Heart right ventricle (tissue), 16 donors: Measurements from ENCODE around the gene DCAF7. TPM values are rescaled to one million over a fixed set of nuclear protein-coding genes. Genes with fewer than 3 reads are reported as not detected.

Source experiments
- ATAC-seq, 8 donors: fragments of 200-7000 bp; cut with Tn5 transposase; one replicate each; pipeline ENCODE4 v1.9.1; 2020; ENCODE audit warnings: mild to moderate bottlenecking in 8 of 8, moderate library complexity in 8 of 8, moderate number of reproducible peaks in 1 of 8
- DNase-seq, 2 donors: peaks; one replicate each; pipeline ENCODE4 v3.0.0-alpha.2; 2020
- H3K27ac ChIP-seq, 10 donors: fragments of 200-600 bp; sonication (generic) in 2 of 10; one replicate each; pipeline versions ENCODE4 v1.5.0 to v1.8.0; 2020 to 2022; ENCODE audit warnings: mild to moderate bottlenecking in 3 of 10
- H3K27me3 ChIP-seq, 7 donors: fragments of 200-600 bp; one replicate each; pipeline ENCODE4 v1.8.0; 2021 to 2022; ENCODE audit warnings: mild to moderate bottlenecking in 2 of 7
- H3K36me3 ChIP-seq, 9 donors: fragments of 200-600 bp; sonication (generic) in 1 of 9; one replicate each; pipeline versions ENCODE4 v1.5.0 to v1.8.0; 2020 to 2022; ENCODE audit warnings: mild to moderate bottlenecking in 2 of 9
- H3K4me1 ChIP-seq, 9 donors: fragments of 200-600 bp; sonication (generic) in 1 of 9; one replicate each; pipeline versions ENCODE4 v1.5.0 to v1.8.0; 2020 to 2022; ENCODE audit warnings: mild to moderate bottlenecking in 4 of 9
- H3K4me3 ChIP-seq, 10 donors: fragments of 200-600 bp; sonication (generic) in 2 of 10; one replicate each; pipeline versions ENCODE4 v1.5.0 to v1.8.0; 2020 to 2022; ENCODE audit warnings: mild to moderate bottlenecking in 7 of 10, moderate library complexity in 2 of 10
- H3K9me3 ChIP-seq, 11 donors: fragments of 200-600 bp in 10 of 11; sonication (generic) in 2 of 11; one replicate each; pipeline versions ENCODE4 v1.5.0 to v1.8.0; 2013 to 2022; ENCODE audit warnings: mild to moderate bottlenecking in 2 of 11, control low read depth in 1 of 11, moderate library complexity in 1 of 11
- WGBS, 2 donors: extraction: QIAGEN DNeasy Blood & Tissue Kit; methylation state at CpG; one replicate each; pipeline ENCODE4 v1.1.7; 2013; ENCODE audit warnings: inconsistent platforms in 1 of 2; 5-methylcytosine and 5-hydroxymethylcytosine counted together
- intact Hi-C, 10 donors: fragments of 100-400 bp; cut with DNase I; formaldehyde crosslinking; loops; one replicate each; pipeline versions ENCODE4 v1.11.1 to v1.14.2; 2022
- polyA plus RNA-seq, 2 donors: library from polyadenylated mRNA; stranded (reverse); fragments of 200-250 nt; gene quantifications; one replicate each; pipeline ENCODE4 v1.2.3, GENCODE V29; 2013
- total RNA-seq, 10 donors: library from RNA; stranded (reverse); fragmentation: NEBNext Ultra II Directional in 3 of 10; extraction: Animal tissue kit (Norgen Biotek cat#: 25700) in 3 of 10; gene quantifications; one replicate each; pipeline versions ENCODE4 v1.2.1 to v1.2.4, GENCODE V29; 2021 to 2023
- TF ChIP-seq, protein P1 (sequence below), 9 donors: fragments of 200-600 bp; sonication (generic) in 2 of 9; IDR thresholded peaks; one replicate each; pipeline versions ENCODE4 v1.5.0 to v1.8.0; 2021 to 2022; ENCODE audit warnings: antibody characterized with exemption in 9 of 9, mild to moderate bottlenecking in 5 of 9, moderate library complexity in 1 of 9
- donor health status: Arrhythmogenic right ventricular cardiomyopathy.
- donor health status: ischemic (EF 13 %, LVEDD 7.1; RV severe dilation, severe dysfunction).
- donor health status: healthy with polysubstance abuse.
- donor health status: DM: no; HTN: yes; CAD: no.
- donor health status: DM: no; HTN: no; CAD: no.
- donor health status: ischemic (EF 25% LVEDD 6.9; RV normal size, moderate dysfunction).
- donor health status: ischemic (EF 25% LVEDD 5.7; RV mildly dilated, moderate dysfunction).
- donor health status: healthy.
- donor health status: DM: yes; HTN: yes; CAD: no.
- donor health status: Ischemic cardiomyopathy.
- donor health status: ischemic (EF 35%, LVEDD 5.7; RV mildly dilated, moderate dysfunction).
- donor health status: nonischemic (EF 11% LVEDD 7.7; RV severe dilation, severe dysfunction).
- donor health status: DM: yes; HTN: yes; CAD: no.
- donor health status: PGD.
- donor health status: ischemic (EF 29% LVEDD 5.4; RV normal size, mild dysfunction).
- donor health status: nonischemic (EF 23%, LVEDD 6.1; RV moderate dilation, normal function).

Gene DCAF7
- total and polyA plus RNA-seq, 12 donors, result 10.2 to 60.7 (median 41.7) TPM

DNA sequence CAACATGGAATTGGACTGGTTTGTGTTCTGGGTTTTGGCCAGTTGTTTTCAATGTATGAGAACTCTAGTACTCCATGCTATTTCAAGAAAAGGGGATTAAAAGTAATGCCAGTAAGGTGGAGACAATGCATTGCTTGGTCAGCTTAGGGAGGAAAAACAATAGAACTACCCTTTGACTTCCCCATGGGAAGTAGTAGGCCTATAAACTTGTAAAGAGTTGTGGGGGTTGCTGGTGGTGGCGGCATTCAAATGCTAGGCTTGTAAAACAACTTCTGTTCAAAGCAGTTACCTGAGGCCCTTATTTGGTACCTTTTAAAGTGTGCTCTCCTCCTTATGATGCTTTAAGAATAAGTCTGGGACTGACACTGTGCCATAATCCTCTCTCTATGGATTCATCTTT, 81.3 kb downstream of the DCAF7 start:
- no peak for DNase-seq
- TF ChIP-seq, protein P1, sequence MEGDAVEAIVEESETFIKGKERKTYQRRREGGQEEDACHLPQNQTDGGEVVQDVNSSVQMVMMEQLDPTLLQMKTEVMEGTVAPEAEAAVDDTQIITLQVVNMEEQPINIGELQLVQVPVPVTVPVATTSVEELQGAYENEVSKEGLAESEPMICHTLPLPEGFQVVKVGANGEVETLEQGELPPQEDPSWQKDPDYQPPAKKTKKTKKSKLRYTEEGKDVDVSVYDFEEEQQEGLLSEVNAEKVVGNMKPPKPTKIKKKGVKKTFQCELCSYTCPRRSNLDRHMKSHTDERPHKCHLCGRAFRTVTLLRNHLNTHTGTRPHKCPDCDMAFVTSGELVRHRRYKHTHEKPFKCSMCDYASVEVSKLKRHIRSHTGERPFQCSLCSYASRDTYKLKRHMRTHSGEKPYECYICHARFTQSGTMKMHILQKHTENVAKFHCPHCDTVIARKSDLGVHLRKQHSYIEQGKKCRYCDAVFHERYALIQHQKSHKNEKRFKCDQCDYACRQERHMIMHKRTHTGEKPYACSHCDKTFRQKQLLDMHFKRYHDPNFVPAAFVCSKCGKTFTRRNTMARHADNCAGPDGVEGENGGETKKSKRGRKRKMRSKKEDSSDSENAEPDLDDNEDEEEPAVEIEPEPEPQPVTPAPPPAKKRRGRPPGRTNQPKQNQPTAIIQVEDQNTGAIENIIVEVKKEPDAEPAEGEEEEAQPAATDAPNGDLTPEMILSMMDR (IDR thresholded peaks at IDR 0.05), result no peak
- intact Hi-C loops, result no loop called here
- Histone ChIP-seq H3K27me3 (no peaks in the 10 kb centered on the region), H3K36me3 (peaks cover 0 to 63% (median 20%) of the 10 kb centered on the region in 9 donors), H3K4me3 (no peak overlapping the region), H3K9me3 (no peaks in the 10 kb centered on the region), H3K4me1 (peaks cover 13 to 100% (median 87%) of the 10 kb centered on the region in 9 donors), H3K27ac (peak overlapping the region in 7 of 10 donors; percentile 8 to 90 (median 62))
- no peak for ATAC-seq
- whole genome bisulfite sequencing, 2 donors, result 85 to 93% methylated on average over 1 of the region's 1 CpG

DNA sequence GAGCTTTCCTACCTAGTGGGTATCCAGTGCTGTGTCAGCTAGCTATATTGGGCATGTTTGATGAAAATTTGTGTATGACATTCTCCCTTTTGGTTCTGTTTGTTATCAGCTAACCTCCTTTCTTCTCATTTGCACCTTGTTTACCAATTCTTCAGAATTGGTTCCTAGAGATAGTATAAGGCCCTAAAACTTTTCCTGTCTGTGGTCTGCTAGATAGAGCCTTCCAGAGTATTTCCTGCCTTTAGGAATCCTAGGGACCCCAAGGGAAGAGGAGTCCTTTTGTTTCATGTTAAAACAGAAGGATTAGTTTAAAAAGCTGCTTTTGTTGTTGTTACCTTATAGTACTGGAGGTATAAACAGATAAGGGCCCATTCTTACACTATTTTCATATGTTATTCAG, 83.5 kb downstream of the DCAF7 start:
- intact Hi-C loops, result no loop called here
- peak overlapping the region in 8 of 10 donors; percentile 22 to 89 (median 64) for H3K27ac ChIP-seq
- DNase-seq (no peak), ATAC-seq (no peak)
- peaks cover 0 to 77% (median 33%) of the 10 kb centered on the region in 9 donors for H3K36me3 ChIP-seq
- peaks cover 7 to 89% (median 76%) of the 10 kb centered on the region in 9 donors for H3K4me1 ChIP-seq
- TF ChIP-seq, protein P1 (IDR thresholded peaks at IDR 0.05), result no peak
- no peaks in the 10 kb centered on the region for H3K27me3 ChIP-seq
- H3K4me3 ChIP-seq, result no peak overlapping the region
- no peaks in the 10 kb centered on the region for H3K9me3 ChIP-seq

DNA sequence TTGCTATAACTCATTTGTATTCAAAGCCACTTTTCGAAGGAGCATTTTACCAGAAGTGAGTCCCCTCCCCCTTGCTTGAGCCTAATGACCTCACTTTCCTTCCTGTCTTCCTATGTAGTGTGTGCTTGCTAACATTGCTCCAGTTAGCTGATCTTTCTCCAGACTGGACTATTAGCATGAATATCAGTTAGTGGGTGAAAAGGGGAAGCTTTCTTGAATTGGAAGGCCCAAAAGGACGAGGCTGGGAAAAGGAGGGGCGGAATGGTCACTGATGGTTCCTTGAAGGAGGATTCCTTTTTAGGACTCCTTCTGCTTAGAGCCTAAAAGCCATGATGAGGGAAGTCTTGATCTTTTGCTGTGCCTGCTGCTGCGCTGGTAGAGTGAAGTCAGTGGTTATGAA, 83.9 kb downstream of the DCAF7 start:
- WGBS, 2 donors, result 50 to 59% methylated on average over 4 of the region's 4 CpGs
- H3K4me3 ChIP-seq, result no peak overlapping the region
- peaks cover 7 to 88% (median 74%) of the 10 kb centered on the region in 9 donors for H3K4me1 ChIP-seq
- H3K27me3 ChIP-seq, result no peaks in the 10 kb centered on the region
- peak in 6 of 8 donors; percentile 40 to 67 (median 55) for ATAC-seq
- intact Hi-C loops, result no loop called here
- peaks cover 0 to 77% (median 33%) of the 10 kb centered on the region in 9 donors for H3K36me3 ChIP-seq
- TF ChIP-seq, protein P1 (IDR thresholded peaks at IDR 0.05), result no peak
- no peaks in the 10 kb centered on the region for H3K9me3 ChIP-seq
- DNase-seq, result peak in 1 of 2 donors; percentile 15
- H3K27ac ChIP-seq, result peak overlapping the region in 8 of 10 donors; percentile 27 to 89 (median 64)

DNA sequence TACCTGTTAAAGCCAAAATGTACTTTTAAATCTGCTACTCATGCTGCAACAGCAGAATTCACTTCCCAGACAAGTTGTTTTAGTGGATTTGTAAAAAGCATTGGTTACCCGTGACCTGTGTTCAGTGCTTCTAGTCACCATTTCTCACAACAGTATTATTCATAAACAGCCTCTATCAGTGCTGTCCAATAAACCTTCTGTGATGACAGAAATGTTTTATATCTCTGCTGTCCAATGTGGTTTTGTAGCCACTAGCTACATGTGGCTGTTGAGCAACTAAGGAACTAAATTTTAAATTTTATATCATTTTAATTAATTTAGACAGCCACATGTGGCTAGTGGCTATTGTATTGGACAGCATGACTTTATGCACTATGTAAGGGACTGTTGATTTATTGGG, 84.5 kb downstream of the DCAF7 start:
- DNase-seq (no peak), ATAC-seq (no peak)
- Histone ChIP-seq H3K4me1 (peaks cover 7 to 85% (median 67%) of the 10 kb centered on the region in 9 donors), H3K9me3 (no peaks in the 10 kb centered on the region), H3K36me3 (peaks cover 0 to 77% (median 33%) of the 10 kb centered on the region in 9 donors), H3K27ac (peak overlapping the region in 7 of 10 donors; percentile 27 to 89 (median 66)), H3K4me3 (no peak overlapping the region), H3K27me3 (no peaks in the 10 kb centered on the region)
- TF ChIP-seq, protein P1 (IDR thresholded peaks at IDR 0.05), result no peak
- WGBS, 2 donors, result 85 to 91% methylated on average over 1 of the region's 1 CpG
- intact Hi-C loops, result no loop called here
